Naive thymus-derived CD4-positive, alpha-beta T cell (primary cell): ENCODE data around the gene C19orf44. TPM values are rescaled to one million over a fixed set of nuclear protein-coding genes. Genes with fewer than 3 reads are reported as not detected.
A peak's percentile ranks its signal among the peaks of the same experiment; 100 is the strongest.

Experiments used
- ATAC-seq: fragments of 150-1000 bp; cut with Tn5 transposase; 2 replicates; pipeline ENCODE4 v1.10.0; 2021; ENCODE audit warnings: mild to moderate bottlenecking, moderate library complexity
- CTCF ChIA-PET: fragments of 350-600 bp; sonication (Branson Sonifier 250); formaldehyde crosslinking; loops from one replicate; lab custom pipeline; 2021; ENCODE audit warnings: antibody characterized with exemption; lab: Charles Lee
- POLR2A ChIA-PET: fragments of 350-600 bp; sonication (Branson Sonifier 250); formaldehyde crosslinking; loops from one replicate; lab custom pipeline; 2021; ENCODE audit warnings: antibody characterized with exemption, inconsistent platforms; lab: Charles Lee
- DNase-seq, 9 donors: peaks; one replicate each; pipeline versions ENCODE4 v3.0.0 to v3.0.0-alpha.2; 2020 to 2022; ENCODE audit warnings: mixed read lengths in 1 of 9
- H3K27ac ChIP-seq: one replicate; pipeline ENCODE4 v1.7.0; 2013; ENCODE audit warnings: mild to moderate bottlenecking, low read depth, low read length, moderate library complexity
- H3K27me3 ChIP-seq, 2 donors: one replicate each; pipeline ENCODE4 v1.7.0; 2013; ENCODE audit warnings: low read length in 2 of 2, mild to moderate bottlenecking in 2 of 2, moderate library complexity in 2 of 2; ENCODE audit not compliant: control insufficient read depth in 2 of 2, insufficient read depth in 2 of 2
- H3K36me3 ChIP-seq, 3 experiments: 1 replicate in 2 of 3; 2 replicates in 1 of 3; pipeline ENCODE4 v1.7.0; 2013; ENCODE audit warnings: low read length in 3 of 3, mild to moderate bottlenecking in 3 of 3, moderate library complexity in 1 of 3; ENCODE audit not compliant: insufficient read depth in 3 of 3, control insufficient read depth in 2 of 3
- H3K4me1 ChIP-seq, 2 donors: one replicate each; pipeline ENCODE4 v1.7.0; 2013; ENCODE audit warnings: low read length in 2 of 2, mild to moderate bottlenecking in 2 of 2, moderate library complexity in 1 of 2; ENCODE audit not compliant: control insufficient read depth in 2 of 2, insufficient read depth in 2 of 2
- H3K4me3 ChIP-seq: 2 replicates; pipeline ENCODE4 v1.7.0; 2013; ENCODE audit warnings: mild to moderate bottlenecking, low read length
- H3K9me3 ChIP-seq, 3 experiments: 1 replicate in 2 of 3; 2 replicates in 1 of 3; pipeline ENCODE4 v1.7.0; 2013; ENCODE audit warnings: low read length in 3 of 3; ENCODE audit not compliant: control insufficient read depth in 2 of 3
- H3K27ac Mint-ChIP-seq, 9 donors: one replicate each; pipeline ENCODE4 v1.8.0; 2020 to 2022; ENCODE audit warnings: mixed read lengths in 9 of 9, mild to moderate bottlenecking in 8 of 9, moderate library complexity in 5 of 9, inconsistent platforms in 2 of 9
- H3K27me3 Mint-ChIP-seq, 5 donors: one replicate each; pipeline ENCODE4 v1.8.0; 2021 to 2022; ENCODE audit warnings: mixed read lengths in 5 of 5, mild to moderate bottlenecking in 1 of 5
- H3K36me3 Mint-ChIP-seq, 5 donors: one replicate each; pipeline ENCODE4 v1.8.0; 2020 to 2022; ENCODE audit warnings: mixed read lengths in 5 of 5, mild to moderate bottlenecking in 3 of 5, inconsistent platforms in 1 of 5
- H3K4me1 Mint-ChIP-seq, 7 donors: one replicate each; pipeline ENCODE4 v1.8.0; 2020 to 2022; ENCODE audit warnings: mixed read lengths in 7 of 7, mild to moderate bottlenecking in 3 of 7, inconsistent platforms in 1 of 7
- H3K4me3 Mint-ChIP-seq, 10 donors: one replicate each; pipeline ENCODE4 v1.8.0; 2020 to 2022; ENCODE audit warnings: mild to moderate bottlenecking in 10 of 10, mixed read lengths in 10 of 10, moderate library complexity in 6 of 10, inconsistent platforms in 2 of 10
- H3K9me3 Mint-ChIP-seq, 11 donors: one replicate each; pipeline ENCODE4 v1.8.0; 2020 to 2022; ENCODE audit warnings: mixed read lengths in 11 of 11, mild to moderate bottlenecking in 4 of 11, inconsistent platforms in 1 of 11, moderate library complexity in 1 of 11
- intact Hi-C, 2 donors: fragments of 100-400 bp; cut with micrococcal nuclease; formaldehyde crosslinking; loops; one replicate each; pipeline ENCODE4 v1.15.1; 2023
- polyA plus RNA-seq, 2 donors: library from polyadenylated mRNA; unstranded; fragments of 300-500 nt; fragmentation: Illumina TruSeq; gene quantifications; one replicate each; pipeline ENCODE4 v1.2.3, GENCODE V29; 2021
- total RNA-seq, 6 experiments: library from RNA in 5 of 6; stranded (reverse) in 5 of 6; gene quantifications; 1 replicate in 5 of 6; 2 replicates in 1 of 6; pipeline ENCODE4 v1.2.3 and lab custom pipeline; 2021 to 2026

Gene C19orf44
- total and polyA plus RNA-seq, 7 experiments from 2014 or later = 1.3 to 6.0 (median 2.1) TPM

- Mint-ChIP-seq H3K27me3 (no peaks in the 10 kb centered on the region), H3K4me1 (peaks cover 5 to 8% (median 6%) of the 10 kb centered on the region in 7 donors), H3K9me3 (no peaks in the 10 kb centered on the region), H3K36me3 (peaks cover 0 to 35% (median 10%) of the 10 kb centered on the region in 5 donors), H3K27ac (no peak overlapping the region), H3K4me3 (no peak overlapping the region)
- no peaks in the 10 kb centered on the region for H3K9me3 ChIP-seq
- ATAC-seq (no peak), DNase-seq (no peak)
- no peak overlapping the region for H3K27ac ChIP-seq
- intact Hi-C loops = no loop called here
- POLR2A ChIA-PET = no interaction called here
- H3K27me3 ChIP-seq = no peaks in the 10 kb centered on the region
- peaks cover 0 to 99% (median 31%) of the 10 kb centered on the region in 3 experiments for H3K36me3 ChIP-seq
- no peaks in the 10 kb centered on the region for H3K4me1 ChIP-seq
- CTCF ChIA-PET = no interaction called here
- no peak overlapping the region for H3K4me3 ChIP-seq
These were observed 36.4 kb downstream of the C19orf44 start for GRCh38 chr19:16532440-16533234.

- Mint-ChIP-seq H3K36me3 (peaks cover 0 to 37% (median 4%) of the 10 kb centered on the region in 5 donors), H3K27me3 (no peaks in the 10 kb centered on the region), H3K9me3 (no peaks in the 10 kb centered on the region), H3K4me3 (no peak overlapping the region), H3K27ac (peak overlapping the region in 1 of 9 donors; percentile 9), H3K4me1 (peaks cover 24 to 33% (median 30%) of the 10 kb centered on the region in 7 donors)
- peaks cover 0 to 11% of the 10 kb centered on the region in 2 donors for H3K4me1 ChIP-seq
- no peak overlapping the region for H3K4me3 ChIP-seq
- ChIA-PET CTCF (no interaction called here), POLR2A (no interaction called here)
- DNase-seq (no peak), ATAC-seq (no peak)
- no peak overlapping the region for H3K27ac ChIP-seq
- peaks cover 0 to 92% (median 22%) of the 10 kb centered on the region in 3 experiments for H3K36me3 ChIP-seq
- no peaks in the 10 kb centered on the region for H3K9me3 ChIP-seq
- intact Hi-C loops = no loop called here
- no peaks in the 10 kb centered on the region for H3K27me3 ChIP-seq
These were observed 39.2 kb downstream of the C19orf44 start for GRCh38 chr19:16535381-16535780.

GRCh38 chr19:16536130-16536529 lies 39.9 kb downstream of the C19orf44 start:
- no peak for ATAC-seq
- Histone ChIP-seq H3K4me3 (no peak overlapping the region), H3K36me3 (peaks cover 0 to 84% (median 14%) of the 10 kb centered on the region in 3 experiments), H3K9me3 (no peaks in the 10 kb centered on the region), H3K4me1 (peaks cover 7 to 19% of the 10 kb centered on the region in 2 donors), H3K27ac (no peak overlapping the region), H3K27me3 (no peaks in the 10 kb centered on the region)
- no peak overlapping the region for H3K27ac Mint-ChIP-seq
- no peaks in the 10 kb centered on the region for H3K27me3 Mint-ChIP-seq
- POLR2A ChIA-PET = no interaction called here
- H3K36me3 Mint-ChIP-seq = peaks cover 0 to 36% (median 4%) of the 10 kb centered on the region in 5 donors
- no peak for DNase-seq
- CTCF ChIA-PET = no interaction called here
- intact Hi-C loops = no loop called here
- no peaks in the 10 kb centered on the region for H3K9me3 Mint-ChIP-seq
- H3K4me3 Mint-ChIP-seq = no peak overlapping the region
- peaks cover 26 to 40% (median 33%) of the 10 kb centered on the region in 7 donors for H3K4me1 Mint-ChIP-seq

GRCh38 chr19:16537111-16537510 lies 40.9 kb downstream of the C19orf44 start:
- Mint-ChIP-seq H3K27ac (peak overlapping the region in 1 of 9 donors; percentile 33), H3K27me3 (no peaks in the 10 kb centered on the region), H3K36me3 (peaks cover 0 to 30% (median 7%) of the 10 kb centered on the region in 5 donors), H3K9me3 (no peaks in the 10 kb centered on the region), H3K4me3 (peak overlapping the region in 1 of 10 donors; percentile 66), H3K4me1 (peaks cover 32 to 47% (median 38%) of the 10 kb centered on the region in 7 donors)
- Histone ChIP-seq H3K27me3 (no peaks in the 10 kb centered on the region), H3K27ac (no peak overlapping the region), H3K4me1 (peaks cover 13 to 23% of the 10 kb centered on the region in 2 donors), H3K4me3 (no peak overlapping the region), H3K36me3 (peaks cover 0 to 78% (median 5%) of the 10 kb centered on the region in 3 experiments), H3K9me3 (no peaks in the 10 kb centered on the region)
- DNase-seq (no peak), ATAC-seq (no peak)
- CTCF ChIA-PET = no interaction called here
- intact Hi-C loops = no loop called here
- POLR2A ChIA-PET = interaction anchor here (0.9 kb wide), 1 partner anchor 8 kb away, joined by 7 read pairs; no protein-coding TSS in a partner anchor

GRCh38 chr19:16540948-16541347 lies 44.8 kb downstream of the C19orf44 start:
- peak overlapping the region; percentile 91 for H3K27ac ChIP-seq
- H3K27me3 Mint-ChIP-seq = no peaks in the 10 kb centered on the region
- H3K27ac Mint-ChIP-seq = peak overlapping the region in 8 of 9 donors; percentile 36 to 93 (median 82)
- H3K36me3 Mint-ChIP-seq = peaks cover 0 to 35% (median 8%) of the 10 kb centered on the region in 5 donors
- H3K4me1 ChIP-seq = peaks cover 25 to 39% of the 10 kb centered on the region in 2 donors
- ChIA-PET CTCF (no interaction called here), POLR2A (interaction anchor here (1.1 to 3.8 kb wide), 4 partner anchors 27 to 86 kb away, joined by 3 to 27 read pairs (median 4); partner anchors contain the start of gene SLC35E1)
- H3K4me3 ChIP-seq = peak overlapping the region; percentile 90
- peak overlapping the region; percentile 82 to 95 (median 92) for H3K4me3 Mint-ChIP-seq
- H3K9me3 Mint-ChIP-seq = no peaks in the 10 kb centered on the region
- no peaks in the 10 kb centered on the region for H3K9me3 ChIP-seq
- H3K4me1 Mint-ChIP-seq = peaks cover 48 to 71% (median 57%) of the 10 kb centered on the region in 7 donors
- intact Hi-C loops = loop anchor here (5.0 kb wide), 2 partner anchors 69 to 686 kb away; partner anchors contain the start of genes EPS15L1 (in 1 of the 2) and OCEL1 (in 1 of the 2)
- no peak for DNase-seq
- H3K27me3 ChIP-seq = no peaks in the 10 kb centered on the region
- no peak for ATAC-seq
- H3K36me3 ChIP-seq = peaks cover 0 to 42% (median 4%) of the 10 kb centered on the region in 3 experiments

GRCh38 chr19:16541526-16542044 lies 45.4 kb downstream of the C19orf44 start:
- Mint-ChIP-seq H3K9me3 (no peaks in the 10 kb centered on the region), H3K27ac (peak overlapping the region; percentile 54 to 95 (median 84)), H3K27me3 (no peaks in the 10 kb centered on the region), H3K36me3 (peaks cover 0 to 34% (median 8%) of the 10 kb centered on the region in 5 donors), H3K4me3 (peak overlapping the region; percentile 82 to 95 (median 92)), H3K4me1 (peaks cover 48 to 71% (median 57%) of the 10 kb centered on the region in 7 donors)
- POLR2A ChIA-PET = interaction anchor here (0.6 to 3.8 kb wide), 6 partner anchors 26 to 88 kb away, joined by 3 to 27 read pairs (median 4); partner anchors contain the start of genes MED26 and SLC35E1
- H3K27me3 ChIP-seq = no peaks in the 10 kb centered on the region
- peaks cover 0 to 36% (median 4%) of the 10 kb centered on the region in 3 experiments for H3K36me3 ChIP-seq
- peak; percentile 1 for ATAC-seq
- peak overlapping the region; percentile 90 for H3K4me3 ChIP-seq
- H3K4me1 ChIP-seq = peaks cover 25 to 39% of the 10 kb centered on the region in 2 donors
- intact Hi-C loops = loop anchor here (1.0 to 5.0 kb wide), 10 partner anchors 25 to 686 kb away; partner anchors contain the start of genes C19orf44 (in 2 of the 2), CALR3 (in 2 of the 2), MED26 (in 2 of the 2) and SLC35E1 (in 2 of the 2)
- H3K9me3 ChIP-seq = no peaks in the 10 kb centered on the region
- DNase-seq = no peak
- peak overlapping the region; percentile 91 for H3K27ac ChIP-seq
- CTCF ChIA-PET = no interaction called here
